HepG2 (cell line): Measurements from ENCODE around the gene DDX53. TPM values are rescaled to one million over a fixed set of nuclear protein-coding genes. Genes with fewer than 3 reads are reported as not detected.

Experiments used
- ATAC-seq: fragments of 200-7000 bp; cut with Tn5 transposase; 3 replicates; pipeline ENCODE4 v1.9.1; 2020; ENCODE audit warnings: mild to moderate bottlenecking, moderate library complexity
- Bru-seq: library from RNA; stranded (reverse); fragments of 400-500 nt; gene quantifications from one replicate; lab custom pipeline; 2021; lab: Mats Ljungman, UMichigan
- BruChase-seq, 2 experiments: library from RNA; stranded (reverse); fragments of 400-500 nt; gene quantifications; one replicate each; lab custom pipeline; 2021; lab: Mats Ljungman, UMichigan
- BruUV-seq: library from RNA; stranded (reverse); fragments of 400-500 nt; replicated peaks from 2 replicates; lab custom pipeline; 2021; lab: Mats Ljungman, UMichigan
- CTCF ChIA-PET: fragments of 300-600 bp; formaldehyde crosslinking; extraction: SDS; loops from one replicate; lab custom pipeline; 2021; ENCODE audit warnings: low total read pairs, inconsistent platforms, low intra/inter-chr PET ratio; lab: Yijun Ruan, JAX
- POLR2A ChIA-PET: fragments of 350-600 bp; sonication (Branson Sonifier 250); formaldehyde crosslinking; loops from one replicate; lab custom pipeline; 2020; ENCODE audit warnings: antibody characterized with exemption, inconsistent platforms; lab: Yijun Ruan, JAX
- DNase-seq: peaks from one replicate; pipeline ENCODE4 v3.0.0-alpha.2; 2015; ENCODE audit warnings: low spot score
- FAIRE-seq: peaks from 3 replicates; lab custom pipeline; 2011; peaks lifted over from hg19 to GRCh38; lab: Jason Lieb, UNC
- H2AFZ ChIP-seq: one replicate; pipeline ENCODE4 v1.6.1; 2011; ENCODE audit warnings: low read length, inconsistent platforms
- H3K27ac ChIP-seq: fragments of 300-600 bp; 3 replicates; pipeline ENCODE4 v1.8.0; 2011; ENCODE audit warnings: mixed run types, mild to moderate bottlenecking, mixed read lengths, low read length, inconsistent platforms; ENCODE audit not compliant: insufficient read depth; ENCODE audit errors: extremely low read length
- H3K27me3 ChIP-seq, 2 experiments: fragments of 200-600 bp in 1 of 2; 2 replicates in 1 of 2; 3 replicates in 1 of 2; pipeline versions ENCODE4 v1.6.0 to v1.8.0; 2011; ENCODE audit warnings: low read length in 2 of 2, mild to moderate bottlenecking in 2 of 2, moderate library complexity in 2 of 2, inconsistent platforms in 1 of 2; ENCODE audit not compliant: insufficient read depth in 2 of 2, control insufficient read depth in 1 of 2
- H3K36me3 ChIP-seq, 2 experiments: fragments of 200-600 bp in 1 of 2; replicated peaks in 1 of 2; 2 replicates in 1 of 2; 3 replicates in 1 of 2; pipeline versions ENCODE4 v1.5.1 to v1.8.0; 2011; ENCODE audit warnings: low read length in 2 of 2, inconsistent platforms in 1 of 2; ENCODE audit not compliant: insufficient read depth in 2 of 2, control insufficient read depth in 1 of 2
- H3K4me1 ChIP-seq: 2 replicates; pipeline ENCODE4 v1.5.1; 2012; ENCODE audit warnings: low read length, inconsistent platforms; ENCODE audit not compliant: insufficient read depth
- H3K4me2 ChIP-seq: 2 replicates; pipeline ENCODE4 v1.6.0; 2011; ENCODE audit warnings: low read depth, low read length, inconsistent platforms
- H3K4me3 ChIP-seq, 3 experiments: fragments of 200-600 bp in 1 of 3; sonication (generic), shearing (Covaris generic) in 1 of 3; replicated peaks in 1 of 3; 2 replicates each; pipeline ENCODE4 v1.5.1; 2011 to 2016; ENCODE audit warnings: low read length in 3 of 3, inconsistent platforms in 2 of 3, low read depth in 2 of 3, mild to moderate bottlenecking in 2 of 3, control low read depth in 1 of 3, mixed read lengths in 1 of 3; ENCODE audit not compliant: insufficient read depth in 1 of 3
- H3K79me2 ChIP-seq: one replicate; pipeline ENCODE4 v1.6.1; 2011; ENCODE audit warnings: low read length, inconsistent platforms; ENCODE audit not compliant: insufficient read depth
- H3K9ac ChIP-seq: 2 replicates; pipeline ENCODE4 v1.6.0; 2011; ENCODE audit warnings: mild to moderate bottlenecking, low read depth, low read length, inconsistent platforms; ENCODE audit not compliant: insufficient read depth
- H3K9me3 ChIP-seq: 2 replicates; pipeline ENCODE4 v1.5.1; 2012; ENCODE audit warnings: mild to moderate bottlenecking, low read length
- H4K20me1 ChIP-seq: 2 replicates; pipeline ENCODE4 v1.6.0; 2011; ENCODE audit warnings: inconsistent platforms, mild to moderate bottlenecking, low read length, moderate library complexity; ENCODE audit not compliant: insufficient read depth
- HOXA7 ChIP-seq: sonication (generic); formaldehyde crosslinking; IDR thresholded peaks from 2 replicates; pipeline ENCODE4 v1.8.1; 2022; ENCODE audit warnings: mild to moderate bottlenecking, missing genetic modification reagents, moderate library complexity
- HOXD1 ChIP-seq: sonication (generic); formaldehyde crosslinking; IDR thresholded peaks from 2 replicates; pipeline ENCODE4 v1.5.0; 2020; ENCODE audit warnings: missing genetic modification reagents
- PHF20 ChIP-seq: sonication (generic); formaldehyde crosslinking; IDR thresholded peaks from 2 replicates; pipeline ENCODE4 v1.5.0; 2020; ENCODE audit warnings: mild to moderate bottlenecking, missing genetic modification reagents
- SETDB1 ChIP-seq: sonication (generic); formaldehyde crosslinking; IDR thresholded peaks from 2 replicates; pipeline ENCODE4 v1.5.1; 2020; ENCODE audit warnings: missing genetic modification reagents, mild to moderate bottlenecking, borderline replicate concordance
- SPEN ChIP-seq: sonication (generic); formaldehyde crosslinking; IDR thresholded peaks from 2 replicates; pipeline ENCODE4 v1.5.1; 2020; ENCODE audit warnings: low read depth, mild to moderate bottlenecking, missing genetic modification reagents
- TFDP1 ChIP-seq: IDR thresholded peaks from 2 replicates; pipeline ENCODE4 v1.6.1; 2016; ENCODE audit warnings: missing compliant biosample characterization, missing genetic modification reagents, borderline replicate concordance
- TIGD3 ChIP-seq: sonication (generic); formaldehyde crosslinking; IDR thresholded peaks from 2 replicates; pipeline ENCODE4 v1.5.1; 2020; ENCODE audit warnings: mild to moderate bottlenecking, missing genetic modification reagents, borderline replicate concordance
- ZBED4 ChIP-seq: sonication (generic); formaldehyde crosslinking; IDR thresholded peaks from 2 replicates; pipeline ENCODE4 v1.4.0; 2020; ENCODE audit warnings: missing genetic modification reagents, borderline replicate concordance
- ZIK1 ChIP-seq: sonication (generic); formaldehyde crosslinking; IDR thresholded peaks from 2 replicates; pipeline ENCODE4 v1.5.0; 2020; ENCODE audit warnings: mild to moderate bottlenecking, low read depth, missing genetic modification reagents, borderline replicate concordance
- ZNF264 ChIP-seq: sonication (generic); formaldehyde crosslinking; IDR thresholded peaks from 2 replicates; pipeline ENCODE4 v1.4.0; 2020; ENCODE audit warnings: missing genetic modification reagents
- WGBS: methylation state at CpG from one replicate; pipeline ENCODE4 v1.1.6; 2017; ENCODE audit warnings: low lambda C conversion rate; 5-methylcytosine and 5-hydroxymethylcytosine counted together
- in situ Hi-C: cut with HindIII; loops from 2 replicates; pipeline ENCODE4 v1.10.0; 2017; ENCODE audit warnings: low pct_unique_long_range_greater_than_20kb; ENCODE audit not compliant: extremely low pct_ligation_motif_present
- intact Hi-C: fragments of 100-400 bp; cut with micrococcal nuclease; formaldehyde crosslinking; loops from one replicate; pipeline ENCODE4 v1.10.0; 2022; ENCODE audit not compliant: unreplicated experiment
- long read RNA-seq, 2 experiments: library from RNA in 1 of 2; library from polyadenylated mRNA in 1 of 2; stranded (forward) in 1 of 2; unstranded in 1 of 2; transcript quantifications; one replicate each; pipeline ENCODE4 v2.0.0, GENCODE V29; 2019 to 2022
- polyA minus RNA-seq, 3 experiments: library from RNA; depleted of rRNA, polyadenylated mRNA; stranded (reverse); fragments of >200 nt; gene quantifications; 2 replicates each; pipeline ENCODE4 v1.2.3, GENCODE V29; 2011; ENCODE audit warnings: low replicate concordance in 1 of 3
- polyA plus RNA-seq, 8 experiments: library from polyadenylated mRNA; depleted of rRNA in 3 of 8; stranded (reverse) in 7 of 8; unstranded in 1 of 8; fragments of >200 nt; fragmentation: Illumina TruSeq in 4 of 8; extraction: Trizol in 4 of 8; gene quantifications; 2 replicates each; pipeline versions ENCODE4 v1.2.1 to v1.2.3, GENCODE V29; 2011 to 2016; ENCODE audit warnings: low read depth in 4 of 8, missing spikeins in 1 of 8, mixed read lengths in 1 of 8; ENCODE audit not compliant: insufficient read depth in 1 of 8
- total RNA-seq, 5 experiments: library from RNA; depleted of rRNA; stranded (reverse); fragments of >200 nt; fragmentation: Illumina TruSeq; extraction: Trizol; gene quantifications; 2 replicates each; pipeline ENCODE4 v1.2.3, GENCODE V29; 2016; ENCODE audit warnings: low read depth in 1 of 5

Gene DDX53
- total RNA-seq (2016; rRNA removed; fragmentation: Illumina TruSeq; extraction: Trizol): not detected in 2 replicates
- not detected in 2 replicates for total RNA-seq (2016; cell fraction: cytosol; rRNA removed; fragmentation: Illumina TruSeq; extraction: Trizol; ENCODE audit: low read depth)
- total RNA-seq (2016; cell fraction: insoluble cytoplasmic fraction; rRNA removed; fragmentation: Illumina TruSeq; extraction: Trizol): not detected in 2 replicates
- not detected in 2 replicates for total RNA-seq (2016; cell fraction: membrane; rRNA removed; fragmentation: Illumina TruSeq; extraction: Trizol)
- not detected in 2 replicates for total RNA-seq (2016; cell fraction: nucleus; rRNA removed; fragmentation: Illumina TruSeq; extraction: Trizol)
- polyA plus RNA-seq (2011; rRNA removed): not detected in 2 replicates
- polyA plus RNA-seq (2011; cell fraction: cytosol; rRNA removed): not detected in 2 replicates
- not detected in 2 replicates for polyA plus RNA-seq (2011; cell fraction: nucleus; rRNA removed)
- not detected in 2 replicates for polyA plus RNA-seq (2012)
- not detected in 2 replicates for polyA plus RNA-seq (2016; cell fraction: cytosol; fragmentation: Illumina TruSeq; extraction: Trizol; ENCODE audit: low read depth)
- polyA plus RNA-seq (2016; cell fraction: insoluble cytoplasmic fraction; fragmentation: Illumina TruSeq; extraction: Trizol; ENCODE audit: low read depth): not detected in 2 replicates
- polyA plus RNA-seq (2016; cell fraction: membrane; fragmentation: Illumina TruSeq; extraction: Trizol; ENCODE audit: low read depth): not detected in 2 replicates
- polyA plus RNA-seq (2016; cell fraction: nucleus; fragmentation: Illumina TruSeq; extraction: Trizol; ENCODE audit: insufficient read depth, low read depth): not detected in 2 replicates
- not detected in 2 replicates for polyA minus RNA-seq (2011; rRNA and poly(A)+ RNA removed; ENCODE audit: low replicate concordance)
- polyA minus RNA-seq (2011; cell fraction: cytosol; rRNA and poly(A)+ RNA removed): not detected in 2 replicates
- not detected in 2 replicates for polyA minus RNA-seq (2011; cell fraction: nucleus; rRNA and poly(A)+ RNA removed)
- not detected for Bru-seq, nascent RNA
- BruChase-seq, experiment 1, labeled RNA remaining after a 6-hour chase: not detected
- BruChase-seq, experiment 2, labeled RNA remaining after a 2-hour chase: not detected
- long read RNA-seq, experiment 1: 0 reads
- long read RNA-seq, experiment 2: 0 reads

GRCh38 chrX:22999696-23000223 lies at the start of gene DDX53:
Gene DDX53 (plus strand): TSS chrX:22999960. CDS start chrX:23000058, 98 bp downstream.
- no TSS peak for BruUV-seq
- Histone ChIP-seq H4K20me1 (no peaks in the 10 kb centered on the region), H3K27ac (no peak within 1 kb of the TSS), H3K9ac (no peak within 1 kb of the TSS), H3K79me2 (no peaks in the 10 kb centered on the region), H3K4me2 (no peak within 1 kb of the TSS), H3K27me3 (no peaks in the 10 kb centered on the region), H3K9me3 (no peaks in the 10 kb centered on the region), H3K4me1 (no peaks in the 10 kb centered on the region), H2AFZ (no peak within 1 kb of the TSS), H3K4me3 (no peak within 1 kb of the TSS), H3K36me3 (no peaks in the 10 kb centered on the region)
- DNase-seq: no peak
- FAIRE-seq: no peak
- TF ChIP-seq ZIK1: no peak
- no peak for TF ChIP-seq SETDB1 (CRISPR knock-in tag)
- no peak for TF ChIP-seq HOXA7 (CRISPR knock-in tag)
- no peak for TF ChIP-seq TIGD3 (CRISPR knock-in tag)
- TF ChIP-seq ZNF264 (CRISPR knock-in tag): no peak
- TF ChIP-seq TFDP1 (CRISPR knock-in tag): no peak
- TF ChIP-seq PHF20 (CRISPR knock-in tag): no peak
- no peak for TF ChIP-seq SPEN (CRISPR knock-in tag)
- no peak for TF ChIP-seq ZBED4 (CRISPR knock-in tag)
- no peak for TF ChIP-seq HOXD1 (CRISPR knock-in tag)
- ATAC-seq: no peak
- intact Hi-C loops: loop anchor here (10.0 kb wide), 1 partner anchor 315 kb away; no protein-coding TSS in a partner anchor
- in situ Hi-C loops: no loop called here
- POLR2A ChIA-PET: no interaction called here
- CTCF ChIA-PET: no interaction called here
- WGBS: 75% methylated on average over 7 of the region's 23 CpGs
